Stimulated activated CD4-positive, alpha-beta T cell treated with anti-CD3 and anti-CD28 coated beads, Interleukin-1b, Interleukin-23, amount 100 ng/mL, for 4 hours (primary cell): ENCODE data around the gene BTBD9.
"Not testable (repeated sequence)": the region's sequence is repeated elsewhere in the genome, so short reads cannot be mapped to it uniquely, and the experiment has no call there.

Experiments
- DNase-seq, 2 donors: peaks; one replicate each; pipeline ENCODE4 v3.0.0-alpha.2; 2020; ENCODE audit warnings: low read depth in 2 of 2

The BTBD9 gene

DNA sequence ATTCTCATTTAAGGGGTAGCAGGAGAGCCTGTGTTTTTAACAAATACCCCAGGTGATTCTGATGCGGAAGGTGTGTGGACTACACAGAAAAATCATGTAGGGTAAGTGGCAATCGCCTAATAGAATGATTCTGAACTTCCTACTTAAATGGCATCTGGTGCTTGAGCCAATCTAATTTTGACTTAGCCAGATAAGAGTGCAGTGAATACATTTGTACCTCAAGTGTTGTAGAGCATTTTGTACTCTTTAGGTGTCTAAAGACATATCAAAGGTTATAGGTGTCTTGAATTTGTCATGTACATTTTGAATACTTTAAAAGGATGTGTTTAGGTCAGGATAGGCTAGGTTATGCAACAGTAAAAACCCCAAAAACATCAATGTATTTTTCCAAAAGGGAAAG, 10.0 kb upstream of the BTBD9 start:
- DNase-seq: no peak

GRCh38 chr6:38648629-38649028, 8.9 kb upstream of the BTBD9 start:
- DNase-seq: no peak

DNA sequence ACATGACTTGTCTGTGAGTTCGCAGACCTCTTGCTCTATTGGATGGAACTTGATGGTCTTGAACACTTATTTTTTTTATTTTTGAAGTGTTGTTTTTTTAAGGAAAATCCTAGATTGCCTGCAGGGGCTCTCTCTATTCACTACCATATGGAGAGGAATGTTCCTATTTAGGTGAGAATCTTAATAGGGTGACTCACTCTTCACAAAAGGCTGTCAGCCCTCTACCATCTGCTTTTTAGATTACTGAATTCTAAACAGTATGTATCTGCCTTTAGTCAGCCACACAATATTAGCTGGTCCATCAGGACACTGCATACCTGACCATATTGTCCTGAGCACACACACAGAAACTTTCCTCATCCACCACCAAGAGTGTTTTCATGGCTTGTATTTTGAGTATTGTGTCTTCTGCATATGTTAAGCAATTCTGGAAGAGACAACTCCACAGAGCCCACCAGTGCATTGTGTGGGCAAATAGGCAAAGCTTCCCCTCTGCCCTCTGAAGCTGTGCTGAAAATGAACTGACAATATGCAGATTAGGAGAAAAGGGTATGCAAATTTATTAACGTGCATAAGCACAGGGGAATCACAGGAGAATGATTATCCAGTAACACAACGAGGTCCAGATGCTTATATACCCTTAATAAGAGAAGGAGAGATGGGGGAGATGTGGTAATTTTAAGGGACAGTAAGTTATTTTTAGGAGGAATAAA, 6.6 kb upstream of the BTBD9 start:
- DNase-seq: no peak

- no peak for DNase-seq
Observed at GRCh38 chr6:38644951-38645350, 5.2 kb upstream of the BTBD9 start.

DNA sequence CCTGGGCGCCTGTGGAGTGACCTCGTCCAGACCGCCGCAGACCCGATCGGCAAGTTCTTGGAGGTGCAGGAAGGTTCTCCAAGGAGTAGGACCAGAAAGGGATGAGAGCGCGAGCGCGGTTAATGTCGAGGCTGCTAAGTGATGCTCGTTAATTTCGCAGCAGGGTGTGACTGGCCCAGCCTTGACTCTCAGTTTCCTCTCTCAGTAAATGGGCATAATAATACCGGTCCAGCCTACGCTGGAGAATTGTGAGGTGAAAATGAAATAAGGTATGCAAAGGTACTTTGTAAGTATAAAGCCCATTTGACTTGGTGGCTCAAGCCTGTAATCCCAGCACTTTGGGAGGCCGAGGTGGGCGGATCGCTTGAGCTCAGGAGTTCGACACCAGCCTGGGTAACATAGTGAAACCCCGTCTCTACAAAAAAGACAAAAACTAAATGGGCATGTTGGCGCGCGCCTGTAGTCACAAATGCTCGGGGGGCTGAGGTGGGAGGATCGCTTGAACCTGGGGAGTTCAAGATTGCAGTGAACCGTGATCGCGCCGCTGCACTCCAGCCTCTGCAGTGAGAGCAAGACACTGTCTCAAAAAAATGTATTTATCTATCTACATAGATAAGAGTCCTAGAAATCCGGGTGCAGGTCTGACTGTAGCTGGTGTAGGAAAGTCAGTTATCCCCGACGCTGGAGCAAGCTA, 634 bp upstream of the BTBD9 start:
- no peak for DNase-seq

- peak; percentile 42 to 46 for DNase-seq
Observed at GRCh38 chr6:38638941-38639497, 710 bp downstream of the BTBD9 start.

DNA sequence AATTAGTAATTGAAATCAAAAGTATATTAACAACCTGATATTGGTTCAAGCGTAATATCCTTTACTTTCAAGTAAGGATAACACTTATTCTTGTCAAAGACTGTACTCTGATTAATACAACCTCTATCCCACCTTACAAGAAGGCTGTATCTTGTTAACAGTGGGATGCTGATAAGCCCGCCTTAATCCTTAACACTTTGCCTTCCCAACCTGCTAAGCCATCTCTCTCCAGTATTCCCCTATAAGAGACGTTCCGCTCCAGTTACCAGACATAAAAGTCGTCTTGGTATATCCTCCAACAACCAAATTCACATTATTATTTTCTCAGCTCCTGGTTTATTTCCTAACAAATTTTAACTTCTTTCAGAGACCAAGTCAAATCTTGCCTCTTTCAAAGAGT, 2.0 kb downstream of the BTBD9 start:
- no peak for DNase-seq

GRCh38 chr6:38636027-38636426, 3.7 kb downstream of the BTBD9 start:
- DNase-seq: no peak

DNA sequence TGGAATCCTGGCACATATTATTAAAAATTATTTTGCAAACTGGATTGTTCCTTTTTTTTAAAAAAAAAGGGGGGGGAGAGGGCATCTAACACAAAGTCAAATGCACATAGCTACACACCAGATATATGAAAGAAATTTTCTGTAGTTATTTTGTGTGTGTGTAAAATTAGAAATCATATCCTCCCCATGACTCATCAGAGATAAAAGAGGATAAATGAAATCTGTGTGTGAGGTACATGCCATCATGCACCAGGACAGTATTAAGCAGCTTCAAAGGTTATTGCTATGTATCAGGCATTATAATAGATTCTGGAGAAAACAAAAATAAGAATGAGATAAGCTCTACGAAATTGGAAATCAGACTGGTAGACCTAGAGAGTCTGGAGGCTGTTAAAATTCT, 5.2 kb downstream of the BTBD9 start:
- DNase-seq: no peak

GRCh38 chr6:38632490-38632889, 7.2 kb downstream of the BTBD9 start:
- DNase-seq: no peak

- DNase-seq: no peak
Observed at GRCh38 chr6:38631186-38631783, 8.4 kb downstream of the BTBD9 start.

- no peak for DNase-seq
Observed at GRCh38 chr6:38625217-38625616, 14.5 kb downstream of the BTBD9 start.

DNA sequence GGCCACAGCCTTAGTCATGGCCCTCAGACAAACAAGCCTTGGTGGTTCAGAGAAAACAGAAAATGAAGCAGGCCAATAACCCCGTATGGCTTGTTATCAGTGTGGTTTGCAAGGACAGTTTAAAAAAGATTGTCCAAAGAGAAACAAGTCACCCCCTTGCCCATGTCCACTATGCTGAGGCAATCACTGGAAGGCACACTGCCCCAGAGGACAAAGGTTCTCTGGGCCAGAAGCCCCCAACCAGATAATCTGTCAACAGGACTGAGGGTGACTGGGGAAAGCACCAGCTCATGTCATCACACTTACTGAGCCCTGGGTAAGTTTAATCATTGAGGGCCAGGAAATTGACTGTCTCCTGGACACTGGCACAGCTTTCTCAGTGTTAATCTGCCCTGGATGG, 20.4 kb downstream of the BTBD9 start:
- not testable (repeated sequence) for DNase-seq

GRCh38 chr6:38618301-38618700, 21.4 kb downstream of the BTBD9 start:
- DNase-seq: not testable (repeated sequence)

DNA sequence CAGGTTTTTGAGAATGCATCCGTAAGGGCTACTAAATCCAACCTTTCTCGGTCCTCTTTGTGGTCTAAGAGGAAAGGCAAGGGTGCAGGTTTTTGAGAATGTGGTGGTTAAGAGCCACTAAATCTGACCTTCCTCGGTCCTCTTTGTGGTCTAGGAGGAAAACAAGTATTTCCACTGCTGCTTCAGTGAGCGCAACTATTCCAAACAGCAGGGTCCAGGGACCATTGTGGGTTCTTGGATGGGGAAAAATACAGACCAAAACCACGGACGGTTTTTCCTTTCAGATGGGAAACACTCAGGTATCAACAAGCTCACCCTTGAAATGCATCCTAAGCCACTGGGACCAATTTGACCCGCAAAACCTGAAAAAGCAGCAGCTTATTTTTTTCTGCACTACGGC, 21.9 kb downstream of the BTBD9 start:
- no peak for DNase-seq

DNA sequence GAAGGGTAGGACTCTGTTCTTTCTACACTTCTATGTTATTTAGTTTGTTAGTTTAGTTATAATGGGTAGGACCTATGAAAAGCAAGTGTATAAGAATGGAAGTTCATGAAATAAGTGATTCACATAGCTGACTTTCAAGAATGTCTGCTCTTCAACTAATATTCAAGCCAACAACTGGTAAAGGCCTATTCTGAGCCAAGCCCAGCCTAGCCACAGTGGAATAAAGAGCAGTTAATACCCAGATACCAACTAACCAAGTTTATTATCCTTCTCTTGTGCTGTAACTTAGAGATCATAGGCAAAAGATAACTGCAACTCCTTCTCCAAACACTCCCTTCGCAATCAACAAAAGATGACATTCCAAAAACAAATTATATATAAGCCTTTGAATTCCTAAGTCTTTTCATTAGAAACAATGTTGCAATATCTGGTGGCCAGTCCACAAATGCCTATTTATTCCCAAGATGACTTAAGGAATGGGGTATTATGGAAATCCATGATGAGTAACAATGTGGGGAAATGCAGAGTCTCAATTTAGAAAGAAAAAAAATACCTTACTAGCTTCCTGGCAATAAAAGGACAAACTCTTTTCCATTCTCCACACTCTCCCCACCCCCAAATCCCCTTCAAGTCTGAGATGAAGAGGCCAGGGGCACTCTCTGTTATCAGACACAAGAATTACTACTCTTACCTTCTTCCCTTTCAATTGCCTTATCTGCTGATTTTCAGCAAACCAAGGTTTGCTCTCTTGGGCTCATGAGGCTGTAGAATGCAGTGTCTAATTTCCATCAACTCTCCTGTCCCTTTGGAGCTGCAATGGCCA, 27.4 kb downstream of the BTBD9 start:
- no peak for DNase-seq

- no peak for DNase-seq
Observed at GRCh38 chr6:38610050-38610625, 29.6 kb downstream of the BTBD9 start.

DNA sequence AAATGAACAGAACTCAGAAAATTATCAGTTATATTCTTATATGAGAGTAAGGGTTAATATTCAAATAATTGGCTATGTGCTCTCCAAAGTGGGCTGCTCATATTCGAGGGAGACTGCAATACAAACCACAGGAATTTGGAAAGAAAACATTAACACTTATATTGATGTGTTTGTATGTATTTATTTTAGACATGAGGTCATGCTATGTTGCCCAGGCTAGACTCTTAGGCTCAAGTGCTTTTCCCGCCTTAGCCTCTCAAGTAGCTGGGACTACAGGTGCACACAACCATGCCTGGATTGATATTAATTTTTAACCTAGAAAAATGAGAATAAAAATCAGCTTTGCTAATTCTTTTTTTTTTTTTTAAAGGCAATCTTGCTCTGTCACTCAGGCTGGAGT, 35.0 kb downstream of the BTBD9 start:
- no peak for DNase-seq

GRCh38 chr6:38603966-38604365, 35.8 kb downstream of the BTBD9 start:
- DNase-seq: no peak

GRCh38 chr6:38603496-38603895, 36.2 kb downstream of the BTBD9 start:
- DNase-seq: no peak

- no peak for DNase-seq
Observed at GRCh38 chr6:38599966-38600550, 39.7 kb downstream of the BTBD9 start.
